ENCODE measurements around the gene FAM120A. TPM values are rescaled to one million over a fixed set of nuclear protein-coding genes. Genes with fewer than 3 reads are reported as not detected.

FAM120A gene
- total RNA-seq, 2 donors from 2014 or later: 87.1 to 151 TPM

GRCh38 chr9:93558503-93558902 lies 107.0 kb downstream of the FAM120A start:
- Mint-ChIP-seq H3K4me3 (no peak overlapping the region), H3K27ac (no peak overlapping the region), H3K9me3 (no peaks in the 10 kb centered on the region), H3K4me1 (no peaks in the 10 kb centered on the region), H3K36me3 (ENCODE audit: low read depth) (peaks cover 90% of the 10 kb centered on the region), H3K27me3 (no peaks in the 10 kb centered on the region)
- ATAC-seq (replicated peaks): no peak

GRCh38 chr9:93560991-93561390 lies 109.5 kb downstream of the FAM120A start:
- peaks cover 95% of the 10 kb centered on the region for H3K36me3 Mint-ChIP-seq (ENCODE audit: low read depth)
- no peak overlapping the region for H3K4me3 Mint-ChIP-seq
- H3K9me3 Mint-ChIP-seq: no peaks in the 10 kb centered on the region
- H3K27me3 Mint-ChIP-seq: no peaks in the 10 kb centered on the region
- no peak for ATAC-seq (replicated peaks)
- peaks cover 9% of the 10 kb centered on the region for H3K4me1 Mint-ChIP-seq
- H3K27ac Mint-ChIP-seq: no peak overlapping the region

GRCh38 chr9:93562157-93562556 lies 110.7 kb downstream of the FAM120A start:
- Mint-ChIP-seq H3K27me3 (no peaks in the 10 kb centered on the region), H3K36me3 (ENCODE audit: low read depth) (peaks cover 84% of the 10 kb centered on the region), H3K4me3 (no peak overlapping the region), H3K27ac (no peak overlapping the region), H3K4me1 (peaks cover 9% of the 10 kb centered on the region), H3K9me3 (no peaks in the 10 kb centered on the region)
- no peak for ATAC-seq (replicated peaks)

GRCh38 chr9:93565089-93565488 lies 113.6 kb downstream of the FAM120A start:
- no peaks in the 10 kb centered on the region for H3K9me3 Mint-ChIP-seq
- no peak for ATAC-seq (replicated peaks)
- H3K27me3 Mint-ChIP-seq: no peaks in the 10 kb centered on the region
- H3K4me3 Mint-ChIP-seq: peak overlapping the region; percentile 79
- peaks cover 15% of the 10 kb centered on the region for H3K4me1 Mint-ChIP-seq
- peaks cover 54% of the 10 kb centered on the region for H3K36me3 Mint-ChIP-seq (ENCODE audit: low read depth)
- peak overlapping the region; percentile 89 for H3K27ac Mint-ChIP-seq

- peak overlapping the region; percentile 89 for H3K27ac Mint-ChIP-seq
- H3K9me3 Mint-ChIP-seq: no peaks in the 10 kb centered on the region
- no peaks in the 10 kb centered on the region for H3K27me3 Mint-ChIP-seq
- peaks cover 42% of the 10 kb centered on the region for H3K36me3 Mint-ChIP-seq (ENCODE audit: low read depth)
- peak overlapping the region; percentile 79 for H3K4me3 Mint-ChIP-seq
- peak; percentile 98 for ATAC-seq (replicated peaks)
- peaks cover 15% of the 10 kb centered on the region for H3K4me1 Mint-ChIP-seq
These were observed 115.2 kb downstream of the FAM120A start for GRCh38 chr9:93566408-93567270.

GRCh38 chr9:93567271-93567959 lies 115.9 kb downstream of the FAM120A start:
- Mint-ChIP-seq H3K4me1 (peaks cover 15% of the 10 kb centered on the region), H3K9me3 (no peaks in the 10 kb centered on the region), H3K4me3 (peak overlapping the region; percentile 79), H3K27me3 (no peaks in the 10 kb centered on the region), H3K27ac (peak overlapping the region; percentile 89), H3K36me3 (ENCODE audit: low read depth) (peaks cover 34% of the 10 kb centered on the region)
- no peak for ATAC-seq (replicated peaks)

GRCh38 chr9:93568169-93568568 lies 116.7 kb downstream of the FAM120A start:
- Mint-ChIP-seq H3K9me3 (no peaks in the 10 kb centered on the region), H3K4me1 (peaks cover 15% of the 10 kb centered on the region), H3K36me3 (ENCODE audit: low read depth) (peaks cover 27% of the 10 kb centered on the region), H3K27ac (peak overlapping the region; percentile 89), H3K27me3 (no peaks in the 10 kb centered on the region), H3K4me3 (peak overlapping the region; percentile 79)
- no peak for ATAC-seq (replicated peaks)

- no peaks in the 10 kb centered on the region for H3K9me3 Mint-ChIP-seq
- ATAC-seq (replicated peaks): no peak
- H3K27me3 Mint-ChIP-seq: no peaks in the 10 kb centered on the region
- no peak overlapping the region for H3K27ac Mint-ChIP-seq
- H3K36me3 Mint-ChIP-seq (ENCODE audit: low read depth): peaks cover 11% of the 10 kb centered on the region
- H3K4me1 Mint-ChIP-seq: peaks cover 20% of the 10 kb centered on the region
- H3K4me3 Mint-ChIP-seq: no peak overlapping the region
These were observed 118.2 kb downstream of the FAM120A start for GRCh38 chr9:93569621-93570174.

GRCh38 chr9:93572221-93572620 lies 120.7 kb downstream of the FAM120A start:
- Mint-ChIP-seq H3K36me3 (ENCODE audit: low read depth) (no peaks in the 10 kb centered on the region), H3K4me1 (peaks cover 10% of the 10 kb centered on the region), H3K27me3 (no peaks in the 10 kb centered on the region), H3K4me3 (no peak overlapping the region), H3K27ac (no peak overlapping the region), H3K9me3 (no peaks in the 10 kb centered on the region)
- no peak for ATAC-seq (replicated peaks)

- no peaks in the 10 kb centered on the region for H3K9me3 Mint-ChIP-seq
- no peaks in the 10 kb centered on the region for H3K36me3 Mint-ChIP-seq (ENCODE audit: low read depth)
- H3K4me1 Mint-ChIP-seq: peaks cover 4% of the 10 kb centered on the region
- no peak overlapping the region for H3K27ac Mint-ChIP-seq
- no peak overlapping the region for H3K4me3 Mint-ChIP-seq
- no peaks in the 10 kb centered on the region for H3K27me3 Mint-ChIP-seq
- ATAC-seq (replicated peaks): no peak
These were observed 121.4 kb downstream of the FAM120A start for GRCh38 chr9:93572636-93573515.

- Mint-ChIP-seq H3K9me3 (no peaks in the 10 kb centered on the region), H3K27ac (peak overlapping the region; percentile 3), H3K4me3 (no peak overlapping the region), H3K36me3 (ENCODE audit: low read depth) (no peaks in the 10 kb centered on the region), H3K4me1 (peaks cover 4% of the 10 kb centered on the region), H3K27me3 (no peaks in the 10 kb centered on the region)
- ATAC-seq (replicated peaks): no peak
These were observed 122.0 kb downstream of the FAM120A start for GRCh38 chr9:93573516-93573828.

- Mint-ChIP-seq H3K27ac (peak overlapping the region; percentile 3), H3K27me3 (no peaks in the 10 kb centered on the region), H3K36me3 (ENCODE audit: low read depth) (no peaks in the 10 kb centered on the region), H3K4me1 (peaks cover 4% of the 10 kb centered on the region), H3K9me3 (no peaks in the 10 kb centered on the region), H3K4me3 (peak overlapping the region; percentile 80)
- no peak for ATAC-seq (replicated peaks)
These were observed 122.8 kb downstream of the FAM120A start for GRCh38 chr9:93574091-93574899.

GRCh38 chr9:93574900-93575795 lies 123.7 kb downstream of the FAM120A start:
- peaks cover 4% of the 10 kb centered on the region for H3K4me1 Mint-ChIP-seq
- H3K9me3 Mint-ChIP-seq: no peaks in the 10 kb centered on the region
- no peaks in the 10 kb centered on the region for H3K27me3 Mint-ChIP-seq
- peak overlapping the region; percentile 86 for H3K27ac Mint-ChIP-seq
- H3K4me3 Mint-ChIP-seq: peak overlapping the region; percentile 80
- no peak for ATAC-seq (replicated peaks)
- H3K36me3 Mint-ChIP-seq (ENCODE audit: low read depth): no peaks in the 10 kb centered on the region

Measured in activated T-helper 17 cell treated with anti-CD3 and anti-CD28 coated beads, Interleukin-2, amount 50 U/mL, for 72 hours (primary cell).